Endodermal cell (in vitro differentiated cells): ENCODE data around the gene PTPRM. TPM values are rescaled to one million over a fixed set of nuclear protein-coding genes. Genes with fewer than 3 reads are reported as not detected.

Experiments
- DNase-seq: peaks from one replicate; pipeline ENCODE4 v3.0.0-alpha.2; 2017
- H3K27ac ChIP-seq: 2 replicates; pipeline ENCODE4 v1.5.1; 2013; ENCODE audit warnings: mild to moderate bottlenecking, low read depth, low read length, moderate library complexity
- H3K27me3 ChIP-seq: 2 replicates; pipeline ENCODE4 v1.6.1; 2013; ENCODE audit warnings: mild to moderate bottlenecking, low read length, moderate library complexity; ENCODE audit not compliant: insufficient read depth, control insufficient read depth, poor library complexity, severe bottlenecking
- H3K36me3 ChIP-seq: 2 replicates; pipeline ENCODE4 v1.7.0; 2013; ENCODE audit warnings: mild to moderate bottlenecking, low read length, moderate library complexity; ENCODE audit not compliant: control insufficient read depth, insufficient read depth
- H3K4me1 ChIP-seq: one replicate; pipeline ENCODE4 v1.7.0; 2013; ENCODE audit warnings: low read length; ENCODE audit not compliant: control insufficient read depth, insufficient read depth
- H3K4me3 ChIP-seq: 2 replicates; pipeline ENCODE4 v1.5.1; 2013; ENCODE audit warnings: mild to moderate bottlenecking, low read length, moderate library complexity
- H3K9ac ChIP-seq: 2 replicates; pipeline ENCODE4 v1.6.1; 2013; ENCODE audit warnings: mild to moderate bottlenecking, low read length, moderate library complexity; ENCODE audit not compliant: poor library complexity, severe bottlenecking; ENCODE audit errors: extremely low read depth
- H3K9me3 ChIP-seq: 2 replicates; pipeline ENCODE4 v1.6.1; 2013; ENCODE audit warnings: mild to moderate bottlenecking, low read length, moderate library complexity; ENCODE audit not compliant: control insufficient read depth
- H3K27ac Mint-ChIP-seq: 2 replicates; pipeline ENCODE4 v1.8.0; 2020; ENCODE audit warnings: mixed read lengths
- H3K27me3 Mint-ChIP-seq: 2 replicates; pipeline ENCODE4 v1.8.0; 2021; ENCODE audit warnings: mild to moderate bottlenecking, mixed read lengths; ENCODE audit not compliant: insufficient read depth
- H3K36me3 Mint-ChIP-seq: 2 replicates; pipeline ENCODE4 v1.8.0; 2020; ENCODE audit warnings: low read depth, mixed read lengths
- H3K4me1 Mint-ChIP-seq: 2 replicates; pipeline ENCODE4 v1.8.0; 2020; ENCODE audit warnings: mixed read lengths
- H3K4me3 Mint-ChIP-seq: 2 replicates; pipeline ENCODE4 v1.8.0; 2020; ENCODE audit warnings: mild to moderate bottlenecking, moderate library complexity, mixed read lengths
- H3K9me3 Mint-ChIP-seq: 2 replicates; pipeline ENCODE4 v1.8.0; 2020; ENCODE audit warnings: mild to moderate bottlenecking, mixed read lengths
- WGBS, 2 experiments: methylation state at CpG; one replicate each; pipeline versions ENCODE4 v1.1.5 to v1.1.7; 2013; ENCODE audit warnings: missing lambda C conversion rate in 2 of 2, mixed read lengths in 1 of 2; ENCODE audit not compliant: insufficient coverage in 1 of 2, insufficient read length in 1 of 2; 5-methylcytosine and 5-hydroxymethylcytosine counted together
- total RNA-seq, 2 donors: library from RNA; stranded (reverse); fragmentation: NEBNext Ultra II Directional in 1 of 2; extraction: Animal tissue kit (Norgen Biotek cat#: 25700) in 1 of 2; gene quantifications; 2 replicates in 1 of 2; 3 replicates in 1 of 2; pipeline ENCODE4 v1.2.1, GENCODE V29; 2021
- TF ChIP-seq, protein P1 (sequence below): fragments of 200-600 bp; sonication (generic); conservative IDR thresholded peaks from 2 replicates; pipeline ENCODE4 v1.5.0; 2021; ENCODE audit warnings: antibody characterized with exemption, mild to moderate bottlenecking

The PTPRM gene
- total RNA-seq, 2 donors from 2014 or later = 47.2 to 57.6 TPM

DNA sequence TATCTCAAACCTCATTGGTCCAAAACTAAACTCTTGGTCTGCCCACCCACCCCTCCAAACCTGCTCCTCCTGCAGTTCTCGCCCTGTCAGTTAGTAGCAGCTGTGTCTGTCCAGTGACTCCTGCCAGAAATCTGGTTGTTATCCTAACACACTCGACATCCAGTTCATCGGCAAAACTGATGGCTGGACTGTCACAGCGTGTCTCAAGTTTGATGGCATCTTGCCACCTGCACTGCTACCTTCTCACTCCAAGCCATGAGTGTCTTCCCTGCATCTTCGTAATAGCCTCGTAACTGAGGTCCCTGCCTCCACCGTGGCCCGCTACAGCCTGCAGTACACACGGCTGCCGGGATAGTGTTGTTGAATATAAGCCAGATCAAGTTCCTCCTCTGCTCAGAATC, 572.0 kb downstream of the PTPRM start:
- no peak overlapping the region for H3K4me3 ChIP-seq
- H3K27ac ChIP-seq = no peak overlapping the region
- Mint-ChIP-seq H3K27ac (no peak overlapping the region), H3K4me1 (peaks cover 7% of the 10 kb centered on the region), H3K36me3 (peaks cover 7% of the 10 kb centered on the region), H3K9me3 (no peaks in the 10 kb centered on the region), H3K4me3 (no peak overlapping the region), H3K27me3 (no peaks in the 10 kb centered on the region)
- peaks cover 6% of the 10 kb centered on the region for H3K36me3 ChIP-seq
- H3K27me3 ChIP-seq = no peaks in the 10 kb centered on the region
- TF ChIP-seq, protein P1, sequence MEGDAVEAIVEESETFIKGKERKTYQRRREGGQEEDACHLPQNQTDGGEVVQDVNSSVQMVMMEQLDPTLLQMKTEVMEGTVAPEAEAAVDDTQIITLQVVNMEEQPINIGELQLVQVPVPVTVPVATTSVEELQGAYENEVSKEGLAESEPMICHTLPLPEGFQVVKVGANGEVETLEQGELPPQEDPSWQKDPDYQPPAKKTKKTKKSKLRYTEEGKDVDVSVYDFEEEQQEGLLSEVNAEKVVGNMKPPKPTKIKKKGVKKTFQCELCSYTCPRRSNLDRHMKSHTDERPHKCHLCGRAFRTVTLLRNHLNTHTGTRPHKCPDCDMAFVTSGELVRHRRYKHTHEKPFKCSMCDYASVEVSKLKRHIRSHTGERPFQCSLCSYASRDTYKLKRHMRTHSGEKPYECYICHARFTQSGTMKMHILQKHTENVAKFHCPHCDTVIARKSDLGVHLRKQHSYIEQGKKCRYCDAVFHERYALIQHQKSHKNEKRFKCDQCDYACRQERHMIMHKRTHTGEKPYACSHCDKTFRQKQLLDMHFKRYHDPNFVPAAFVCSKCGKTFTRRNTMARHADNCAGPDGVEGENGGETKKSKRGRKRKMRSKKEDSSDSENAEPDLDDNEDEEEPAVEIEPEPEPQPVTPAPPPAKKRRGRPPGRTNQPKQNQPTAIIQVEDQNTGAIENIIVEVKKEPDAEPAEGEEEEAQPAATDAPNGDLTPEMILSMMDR = no peak
- H3K9ac ChIP-seq = no peak overlapping the region
- WGBS, 2 experiments = 77 to 83% methylated on average over 10 of the region's 10 CpGs
- no peaks in the 10 kb centered on the region for H3K9me3 ChIP-seq
- no peak for DNase-seq
- H3K4me1 ChIP-seq = peaks cover 5% of the 10 kb centered on the region

DNA sequence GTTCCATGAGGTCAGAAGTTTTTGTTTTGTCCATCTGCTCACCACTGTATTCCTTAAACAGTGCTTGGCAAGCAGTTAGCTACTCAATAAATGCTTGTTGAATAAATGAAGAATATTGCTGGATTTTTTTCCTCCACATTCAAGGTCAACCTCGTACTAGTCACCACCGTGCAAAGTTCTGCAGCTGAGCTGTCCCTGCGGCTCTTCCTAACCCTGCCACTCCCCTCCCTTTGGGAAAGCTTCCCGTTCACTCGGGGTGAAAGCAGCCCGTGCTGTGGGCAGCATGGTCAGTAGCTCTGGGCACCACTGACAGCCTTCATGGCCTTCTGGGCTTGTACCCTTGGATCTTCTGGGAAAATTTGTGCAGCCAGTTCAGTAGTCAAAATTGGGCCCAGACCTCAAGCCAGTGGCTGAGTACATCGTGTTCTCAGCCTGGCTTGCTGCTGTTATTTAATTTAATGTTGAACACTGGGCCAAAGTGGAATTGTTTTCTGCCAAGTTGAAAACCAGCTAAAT, 572.8 kb downstream of the PTPRM start:
- DNase-seq = no peak
- H3K27ac Mint-ChIP-seq = peak overlapping the region; percentile 1
- H3K4me1 Mint-ChIP-seq = peaks cover 7% of the 10 kb centered on the region
- H3K4me3 ChIP-seq = no peak overlapping the region
- H3K9me3 Mint-ChIP-seq = peaks cover 3% of the 10 kb centered on the region
- H3K27ac ChIP-seq = no peak overlapping the region
- H3K4me1 ChIP-seq = peaks cover 5% of the 10 kb centered on the region
- H3K27me3 ChIP-seq = no peaks in the 10 kb centered on the region
- H3K4me3 Mint-ChIP-seq = no peak overlapping the region
- TF ChIP-seq, protein P1 = no peak
- H3K27me3 Mint-ChIP-seq = no peaks in the 10 kb centered on the region
- peaks cover 3% of the 10 kb centered on the region for H3K9me3 ChIP-seq
- peaks cover 14% of the 10 kb centered on the region for H3K36me3 Mint-ChIP-seq
- WGBS, 2 experiments = 93% methylated on average over 5 to 7 of the region's 7 CpGs
- H3K9ac ChIP-seq = no peak overlapping the region
- H3K36me3 ChIP-seq = peaks cover 14% of the 10 kb centered on the region

DNA sequence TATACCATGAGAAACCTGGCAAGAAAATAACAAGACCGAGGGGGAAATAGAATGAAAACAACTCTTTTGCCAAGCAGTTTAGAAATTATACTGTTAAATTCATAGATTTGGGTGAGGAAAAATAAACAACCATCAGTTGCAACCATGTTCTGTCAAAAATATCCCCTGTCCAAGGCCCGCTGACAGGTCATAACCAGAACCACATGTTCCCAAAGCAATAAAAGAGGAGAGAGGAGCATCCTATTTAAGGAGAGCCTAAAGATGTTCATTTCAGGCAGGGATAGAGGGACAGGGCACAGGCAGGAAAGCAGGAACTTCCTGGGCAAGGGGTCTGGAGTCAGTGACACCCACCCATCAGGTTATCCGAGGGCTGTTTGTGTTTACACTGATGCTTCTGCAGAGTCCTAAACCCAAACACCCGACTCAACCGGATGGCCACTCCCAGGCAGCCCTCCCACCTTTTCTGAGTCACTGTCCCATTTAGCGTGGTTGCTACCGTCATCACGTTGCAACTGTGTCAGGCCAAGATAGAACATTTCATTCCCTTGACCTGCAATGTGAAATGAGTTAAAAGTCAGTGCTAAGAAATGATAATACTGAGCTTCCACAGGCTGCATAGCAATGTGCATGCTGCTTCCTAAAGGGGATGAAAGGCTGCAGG, 573.9 kb downstream of the PTPRM start:
- 89 to 93% methylated on average over 8 of the region's 8 CpGs for WGBS, 2 experiments
- Mint-ChIP-seq H3K36me3 (peaks cover 24% of the 10 kb centered on the region), H3K4me3 (no peak overlapping the region), H3K4me1 (peaks cover 7% of the 10 kb centered on the region), H3K27ac (no peak overlapping the region), H3K9me3 (peaks cover 13% of the 10 kb centered on the region), H3K27me3 (no peaks in the 10 kb centered on the region)
- Histone ChIP-seq H3K9me3 (peaks cover 14% of the 10 kb centered on the region), H3K4me3 (no peak overlapping the region), H3K27me3 (no peaks in the 10 kb centered on the region), H3K36me3 (peaks cover 23% of the 10 kb centered on the region), H3K9ac (no peak overlapping the region), H3K27ac (no peak overlapping the region), H3K4me1 (peaks cover 5% of the 10 kb centered on the region)
- TF ChIP-seq, protein P1 = no peak
- peak; percentile 48 for DNase-seq
